HepG2 (cell line): Measurements from ENCODE around the gene ZDHHC18. TPM values are rescaled to one million over a fixed set of nuclear protein-coding genes. Genes with fewer than 3 reads are reported as not detected.

Source experiments
- ATAC-seq: fragments of 200-7000 bp; cut with Tn5 transposase; 3 replicates; pipeline ENCODE4 v1.9.1; 2020; ENCODE audit warnings: mild to moderate bottlenecking, moderate library complexity
- BruUV-seq: library from RNA; stranded (reverse); fragments of 400-500 nt; replicated peaks from 2 replicates; lab custom pipeline; 2021; lab: Mats Ljungman, UMichigan
- CTCF ChIA-PET: fragments of 300-600 bp; formaldehyde crosslinking; extraction: SDS; loops from one replicate; lab custom pipeline; 2021; ENCODE audit warnings: low total read pairs, inconsistent platforms, low intra/inter-chr PET ratio; lab: Yijun Ruan, JAX
- POLR2A ChIA-PET: fragments of 350-600 bp; sonication (Branson Sonifier 250); formaldehyde crosslinking; loops from one replicate; lab custom pipeline; 2020; ENCODE audit warnings: antibody characterized with exemption, inconsistent platforms; lab: Yijun Ruan, JAX
- DNase-seq: peaks from one replicate; pipeline ENCODE4 v3.0.0-alpha.2; 2015; ENCODE audit warnings: low spot score
- FAIRE-seq: peaks from 3 replicates; lab custom pipeline; 2011; peaks lifted over from hg19 to GRCh38; lab: Jason Lieb, UNC
- H2AFZ ChIP-seq: one replicate; pipeline ENCODE4 v1.6.1; 2011; ENCODE audit warnings: low read length, inconsistent platforms
- H3K27ac ChIP-seq: fragments of 300-600 bp; 3 replicates; pipeline ENCODE4 v1.8.0; 2011; ENCODE audit warnings: mixed run types, mild to moderate bottlenecking, mixed read lengths, low read length, inconsistent platforms; ENCODE audit not compliant: insufficient read depth; ENCODE audit errors: extremely low read length
- H3K27me3 ChIP-seq, 2 experiments: fragments of 200-600 bp in 1 of 2; 2 replicates in 1 of 2; 3 replicates in 1 of 2; pipeline versions ENCODE4 v1.6.0 to v1.8.0; 2011; ENCODE audit warnings: low read length in 2 of 2, mild to moderate bottlenecking in 2 of 2, moderate library complexity in 2 of 2, inconsistent platforms in 1 of 2; ENCODE audit not compliant: insufficient read depth in 2 of 2, control insufficient read depth in 1 of 2
- H3K36me3 ChIP-seq, 2 experiments: fragments of 200-600 bp in 1 of 2; replicated peaks in 1 of 2; 2 replicates in 1 of 2; 3 replicates in 1 of 2; pipeline versions ENCODE4 v1.5.1 to v1.8.0; 2011; ENCODE audit warnings: low read length in 2 of 2, inconsistent platforms in 1 of 2; ENCODE audit not compliant: insufficient read depth in 2 of 2, control insufficient read depth in 1 of 2
- H3K4me1 ChIP-seq: 2 replicates; pipeline ENCODE4 v1.5.1; 2012; ENCODE audit warnings: low read length, inconsistent platforms; ENCODE audit not compliant: insufficient read depth
- H3K4me2 ChIP-seq: 2 replicates; pipeline ENCODE4 v1.6.0; 2011; ENCODE audit warnings: low read depth, low read length, inconsistent platforms
- H3K4me3 ChIP-seq, 3 experiments: fragments of 200-600 bp in 1 of 3; sonication (generic), shearing (Covaris generic) in 1 of 3; replicated peaks in 1 of 3; 2 replicates each; pipeline ENCODE4 v1.5.1; 2011 to 2016; ENCODE audit warnings: low read length in 3 of 3, inconsistent platforms in 2 of 3, low read depth in 2 of 3, mild to moderate bottlenecking in 2 of 3, control low read depth in 1 of 3, mixed read lengths in 1 of 3; ENCODE audit not compliant: insufficient read depth in 1 of 3
- H3K79me2 ChIP-seq: one replicate; pipeline ENCODE4 v1.6.1; 2011; ENCODE audit warnings: low read length, inconsistent platforms; ENCODE audit not compliant: insufficient read depth
- H3K9ac ChIP-seq: 2 replicates; pipeline ENCODE4 v1.6.0; 2011; ENCODE audit warnings: mild to moderate bottlenecking, low read depth, low read length, inconsistent platforms; ENCODE audit not compliant: insufficient read depth
- H3K9me3 ChIP-seq: 2 replicates; pipeline ENCODE4 v1.5.1; 2012; ENCODE audit warnings: mild to moderate bottlenecking, low read length
- H4K20me1 ChIP-seq: 2 replicates; pipeline ENCODE4 v1.6.0; 2011; ENCODE audit warnings: inconsistent platforms, mild to moderate bottlenecking, low read length, moderate library complexity; ENCODE audit not compliant: insufficient read depth
- CBX1 ChIP-seq: IDR thresholded peaks from one replicate; pipeline ENCODE4 v1.6.1; 2016; ENCODE audit warnings: antibody characterized with exemption, low read depth
- GMEB2 ChIP-seq: IDR thresholded peaks from 2 replicates; pipeline ENCODE4 v1.6.1; 2016; ENCODE audit warnings: missing biosample characterization, missing genetic modification reagents, low read depth
- HES4 ChIP-seq: sonication (generic); formaldehyde crosslinking; IDR thresholded peaks from 2 replicates; pipeline ENCODE4 v1.9.0; 2021; ENCODE audit warnings: mild to moderate bottlenecking, missing genetic modification reagents, borderline replicate concordance
- IRF2 ChIP-seq: IDR thresholded peaks from 2 replicates; pipeline ENCODE4 v1.6.1; 2018; ENCODE audit warnings: missing genetic modification reagents, missing compliant biosample characterization
- MIER2 ChIP-seq: IDR thresholded peaks from 2 replicates; pipeline ENCODE4 v1.6.1; 2016; ENCODE audit warnings: missing biosample characterization, missing genetic modification reagents
- SRSF9 ChIP-seq: fragments of 200-400 bp; formaldehyde crosslinking; IDR thresholded peaks from 2 replicates; pipeline ENCODE4 v1.6.1; 2018; ENCODE audit warnings: borderline replicate concordance, mild to moderate bottlenecking, low read depth, low read length; ENCODE audit not compliant: insufficient read depth, poor library complexity, severe bottlenecking
- TEAD2 ChIP-seq: sonication (generic); formaldehyde crosslinking; IDR thresholded peaks from 2 replicates; pipeline ENCODE4 v1.9.0; 2021; ENCODE audit warnings: missing genetic modification reagents
- ZBTB40 ChIP-seq, 2 experiments: fragments of 450-650 bp in 1 of 2; sonication (generic) in 1 of 2; formaldehyde crosslinking in 1 of 2; IDR thresholded peaks; 2 replicates each; pipeline versions ENCODE4 v1.6.1 to v1.8.0; 2016 to 2022; ENCODE audit warnings: antibody characterized with exemption in 1 of 2, mild to moderate bottlenecking in 1 of 2, missing genetic modification reagents in 1 of 2
- ZNF138 ChIP-seq: sonication (generic); formaldehyde crosslinking; IDR thresholded peaks from 2 replicates; pipeline ENCODE4 v1.5.0; 2020; ENCODE audit warnings: mild to moderate bottlenecking, low read depth, missing genetic modification reagents
- ZNF547 ChIP-seq: sonication (generic); formaldehyde crosslinking; IDR thresholded peaks from 2 replicates; pipeline ENCODE4 v1.5.1; 2020; ENCODE audit warnings: mild to moderate bottlenecking, missing genetic modification reagents
- ZNF556 ChIP-seq: sonication (generic); formaldehyde crosslinking; IDR thresholded peaks from 2 replicates; pipeline ENCODE4 v1.4.0; 2020; ENCODE audit warnings: mild to moderate bottlenecking, missing genetic modification reagents, borderline replicate concordance
- ZNF770 ChIP-seq: sonication (generic); formaldehyde crosslinking; IDR thresholded peaks from 2 replicates; pipeline ENCODE4 v1.5.0; 2020; ENCODE audit warnings: mild to moderate bottlenecking, missing genetic modification reagents
- WGBS: methylation state at CpG from one replicate; pipeline ENCODE4 v1.1.6; 2017; ENCODE audit warnings: low lambda C conversion rate; 5-methylcytosine and 5-hydroxymethylcytosine counted together
- in situ Hi-C: cut with HindIII; loops from 2 replicates; pipeline ENCODE4 v1.10.0; 2017; ENCODE audit warnings: low pct_unique_long_range_greater_than_20kb; ENCODE audit not compliant: extremely low pct_ligation_motif_present
- intact Hi-C: fragments of 100-400 bp; cut with micrococcal nuclease; formaldehyde crosslinking; loops from one replicate; pipeline ENCODE4 v1.10.0; 2022; ENCODE audit not compliant: unreplicated experiment
- polyA plus RNA-seq, 8 experiments: library from polyadenylated mRNA; depleted of rRNA in 3 of 8; stranded (reverse) in 7 of 8; unstranded in 1 of 8; fragments of >200 nt; fragmentation: Illumina TruSeq in 4 of 8; extraction: Trizol in 4 of 8; gene quantifications; 2 replicates each; pipeline versions ENCODE4 v1.2.1 to v1.2.3, GENCODE V29; 2011 to 2016; ENCODE audit warnings: low read depth in 4 of 8, missing spikeins in 1 of 8, mixed read lengths in 1 of 8; ENCODE audit not compliant: insufficient read depth in 1 of 8
- total RNA-seq, 5 experiments: library from RNA; depleted of rRNA; stranded (reverse); fragments of >200 nt; fragmentation: Illumina TruSeq; extraction: Trizol; gene quantifications; 2 replicates each; pipeline ENCODE4 v1.2.3, GENCODE V29; 2016; ENCODE audit warnings: low read depth in 1 of 5

Gene ZDHHC18
- total and polyA plus RNA-seq, 2 of the 13 experiments (the other 11 are each of a cell fraction or from before 2014, with no cell fraction given): 13.2 to 35.3 TPM

GRCh38 chr1:26794391-26794790 is 32.1 kb upstream of the ZDHHC18 start:
- Histone ChIP-seq H2AFZ (no peak overlapping the region), H3K9ac (no peak overlapping the region), H3K27ac (no peak overlapping the region), H3K9me3 (no peaks in the 10 kb centered on the region), H3K4me1 (peaks cover 18% of the 10 kb centered on the region), H3K27me3 (no peaks in the 10 kb centered on the region), H3K36me3 (peaks cover 0 to 19% of the 10 kb centered on the region in 2 experiments; a peak in 3 of 5 replicates), H3K4me2 (no peak overlapping the region), H3K79me2 (no peaks in the 10 kb centered on the region), H4K20me1 (no peaks in the 10 kb centered on the region), H3K4me3 (no peak overlapping the region)
- ATAC-seq (no peak), DNase-seq (no peak), FAIRE-seq (no peak)
- WGBS: 90% methylated on average over 5 of the region's 5 CpGs
- intact Hi-C loops (no loop called here), in situ Hi-C loops (no loop called here)
- no TSS peak for BruUV-seq
- ChIA-PET POLR2A (no interaction called here), CTCF (no interaction called here)
- TF ChIP-seq ZNF556 (CRISPR knock-in tag) (no peak), ZNF547 (CRISPR knock-in tag) (no peak), TEAD2 (CRISPR knock-in tag) (no peak), SRSF9 (no peak), GMEB2 (no peak), MIER2 (CRISPR knock-in tag) (no peak), ZBTB40 (IDR thresholded peaks at IDR 0.05) (no peak), ZBTB40 (CRISPR knock-in tag; IDR thresholded peaks at IDR 0.05) (no peak), HES4 (CRISPR knock-in tag) (no peak), ZNF138 (CRISPR knock-in tag) (no peak), CBX1 (no peak), ZNF770 (CRISPR knock-in tag) (no peak), IRF2 (CRISPR knock-in tag) (no peak)
